Amniotic epithelial cell (primary cell): ENCODE results near the gene HERC4.

Experiments
- DNase-seq: peaks from one replicate; pipeline ENCODE4 v3.0.0-alpha.2; 2010; ENCODE audit warnings: low read depth

The HERC4 gene, protein sequence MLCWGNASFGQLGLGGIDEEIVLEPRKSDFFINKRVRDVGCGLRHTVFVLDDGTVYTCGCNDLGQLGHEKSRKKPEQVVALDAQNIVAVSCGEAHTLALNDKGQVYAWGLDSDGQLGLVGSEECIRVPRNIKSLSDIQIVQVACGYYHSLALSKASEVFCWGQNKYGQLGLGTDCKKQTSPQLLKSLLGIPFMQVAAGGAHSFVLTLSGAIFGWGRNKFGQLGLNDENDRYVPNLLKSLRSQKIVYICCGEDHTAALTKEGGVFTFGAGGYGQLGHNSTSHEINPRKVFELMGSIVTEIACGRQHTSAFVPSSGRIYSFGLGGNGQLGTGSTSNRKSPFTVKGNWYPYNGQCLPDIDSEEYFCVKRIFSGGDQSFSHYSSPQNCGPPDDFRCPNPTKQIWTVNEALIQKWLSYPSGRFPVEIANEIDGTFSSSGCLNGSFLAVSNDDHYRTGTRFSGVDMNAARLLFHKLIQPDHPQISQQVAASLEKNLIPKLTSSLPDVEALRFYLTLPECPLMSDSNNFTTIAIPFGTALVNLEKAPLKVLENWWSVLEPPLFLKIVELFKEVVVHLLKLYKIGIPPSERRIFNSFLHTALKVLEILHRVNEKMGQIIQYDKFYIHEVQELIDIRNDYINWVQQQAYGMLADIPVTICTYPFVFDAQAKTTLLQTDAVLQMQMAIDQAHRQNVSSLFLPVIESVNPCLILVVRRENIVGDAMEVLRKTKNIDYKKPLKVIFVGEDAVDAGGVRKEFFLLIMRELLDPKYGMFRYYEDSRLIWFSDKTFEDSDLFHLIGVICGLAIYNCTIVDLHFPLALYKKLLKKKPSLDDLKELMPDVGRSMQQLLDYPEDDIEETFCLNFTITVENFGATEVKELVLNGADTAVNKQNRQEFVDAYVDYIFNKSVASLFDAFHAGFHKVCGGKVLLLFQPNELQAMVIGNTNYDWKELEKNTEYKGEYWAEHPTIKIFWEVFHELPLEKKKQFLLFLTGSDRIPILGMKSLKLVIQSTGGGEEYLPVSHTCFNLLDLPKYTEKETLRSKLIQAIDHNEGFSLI

GRCh38 chr10:68074775-68075549 is at the start of gene HERC4:
TSS of gene HERC4 (minus strand) at chr10:68075283. CDS start at chr10:68073108, 2,175 bp downstream.
- peak; percentile 93 for DNase-seq

DNA sequence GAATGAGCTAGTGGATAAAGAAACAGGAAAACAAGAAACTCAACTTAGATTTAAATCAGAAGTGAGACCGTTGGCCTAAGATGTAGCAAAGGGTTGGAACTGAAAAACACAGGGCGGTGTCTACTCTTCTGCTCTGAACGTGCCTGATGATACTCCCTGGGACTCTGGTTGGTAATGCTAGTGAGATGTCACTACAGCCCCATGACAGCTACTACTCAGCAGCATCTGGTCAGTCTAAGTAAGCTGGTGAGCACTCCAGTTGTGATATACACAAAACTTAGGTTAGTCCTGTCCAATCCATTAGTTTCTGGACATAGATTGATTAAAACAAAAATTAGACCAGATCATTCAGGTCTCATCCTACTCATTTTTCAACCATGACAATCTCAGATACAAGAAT is 49.6 kb upstream of the HERC4 start:
- DNase-seq, result no peak

DNA sequence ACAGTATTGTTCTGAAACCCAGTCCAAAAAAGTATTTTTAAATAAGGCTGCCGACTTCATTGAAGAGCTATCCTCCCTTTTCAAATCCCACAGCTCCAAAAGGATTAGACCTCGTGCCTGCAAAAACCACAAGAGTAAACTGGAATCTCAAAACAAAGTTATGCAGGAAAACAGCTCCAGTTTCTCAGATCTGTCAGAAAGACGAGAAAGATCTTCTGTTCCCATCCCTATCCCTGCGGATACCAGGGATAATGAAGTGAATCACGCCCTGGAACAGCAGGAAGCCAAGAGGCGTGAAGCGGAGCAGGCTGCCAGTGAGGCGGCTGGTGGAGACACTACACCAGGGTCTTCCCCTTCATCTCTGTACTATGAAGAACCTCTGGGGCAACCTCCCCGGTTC is 46.8 kb upstream of the HERC4 start:
- peak; percentile 50 for DNase-seq

- DNase-seq, result no peak
Measured at GRCh38 chr10:68121020-68121743, 46.1 kb upstream of the HERC4 start.

DNA sequence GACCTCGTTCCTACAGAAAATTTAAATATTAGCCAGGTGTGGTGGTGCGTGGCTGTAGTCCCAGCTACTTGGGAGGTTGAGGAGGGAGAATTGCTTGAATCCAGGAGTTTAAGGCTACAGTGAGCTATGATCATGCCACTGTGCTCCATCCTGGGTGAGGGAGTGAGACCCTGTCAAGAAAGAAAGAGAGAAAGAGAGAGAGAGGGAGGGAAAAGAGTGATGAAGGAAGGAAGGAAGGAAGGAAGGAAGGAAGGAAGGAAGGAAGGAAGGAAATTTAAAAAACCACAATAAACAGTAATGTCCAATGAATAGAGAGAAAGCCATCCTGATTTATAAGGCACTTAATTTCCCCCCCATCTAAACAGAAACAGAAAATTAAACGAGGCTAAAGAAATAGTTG is 43.6 kb upstream of the HERC4 start:
- no peak for DNase-seq

- no peak for DNase-seq
Measured at GRCh38 chr10:68112837-68113236, 37.8 kb upstream of the HERC4 start.

DNA sequence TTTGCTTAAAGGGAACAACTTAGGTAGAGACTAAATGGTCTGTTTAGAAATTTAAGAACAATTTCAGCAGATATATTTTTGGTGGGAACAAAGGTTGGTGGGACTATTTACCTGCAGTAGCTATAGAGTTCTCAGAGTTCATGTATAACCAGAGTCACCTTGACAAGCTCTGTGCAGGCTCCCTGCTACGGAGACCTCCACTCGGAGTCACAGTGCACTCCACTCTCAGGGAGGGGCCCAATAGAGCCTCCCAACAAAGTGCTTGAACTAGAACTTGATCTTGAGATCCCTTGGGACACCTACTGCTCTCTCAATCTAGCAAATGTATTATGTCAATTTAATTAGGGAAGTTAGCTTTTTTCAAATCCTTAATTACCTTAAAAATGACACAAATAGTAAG is 36.5 kb upstream of the HERC4 start:
- DNase-seq, result no peak

GRCh38 chr10:68110027-68110426 is 34.9 kb upstream of the HERC4 start:
- DNase-seq, result peak; percentile 27

- no peak for DNase-seq
Measured at GRCh38 chr10:68109331-68109730, 34.2 kb upstream of the HERC4 start, which contains the start of gene MYPN. TSS of gene MYPN (plus strand) at chr10:68109488. CDS start at chr10:68121439, 11,951 bp downstream.

- no peak for DNase-seq
Measured at GRCh38 chr10:68108653-68109052, 33.6 kb upstream of the HERC4 start.

DNA sequence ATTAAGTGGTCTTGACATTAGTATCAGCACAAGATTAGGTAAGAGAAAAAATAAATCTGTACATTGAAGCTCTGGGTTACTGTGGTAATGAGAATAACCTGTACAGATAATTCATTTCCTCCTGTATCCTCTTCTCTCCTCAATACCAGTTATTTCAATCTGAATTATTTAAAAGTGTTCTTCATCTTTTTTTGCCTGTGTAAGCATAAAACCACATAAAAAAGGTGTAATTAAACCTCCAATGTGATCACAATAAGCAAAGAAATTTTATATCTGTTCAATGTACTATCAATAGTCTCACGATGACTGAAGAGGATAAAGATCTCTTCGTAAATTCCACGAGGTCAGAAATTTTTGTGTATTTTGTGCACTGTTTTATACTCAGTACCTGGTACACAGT is 33.0 kb upstream of the HERC4 start:
- no peak for DNase-seq

DNA sequence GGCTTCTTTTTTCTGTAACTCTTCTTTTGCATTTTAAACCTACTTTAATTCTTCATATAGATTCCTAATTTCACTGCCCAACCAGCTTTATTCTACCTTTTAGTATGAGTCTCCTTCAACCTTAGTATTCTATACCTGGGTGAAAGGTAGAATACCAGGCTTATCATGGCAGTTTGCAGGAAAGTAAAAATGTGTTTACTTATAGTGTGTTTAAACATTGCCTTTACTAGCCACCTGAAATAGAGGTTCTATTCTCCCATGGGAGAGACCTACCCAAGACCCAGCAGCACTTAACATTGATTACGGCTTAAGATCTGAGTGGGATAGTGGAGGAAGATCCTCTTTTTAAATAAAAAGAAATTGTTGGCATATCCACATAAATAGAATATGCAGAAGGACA is 32.6 kb upstream of the HERC4 start:
- DNase-seq, result no peak

- peak; percentile 92 for DNase-seq
Measured at GRCh38 chr10:68106656-68107055, 31.6 kb upstream of the HERC4 start.

DNA sequence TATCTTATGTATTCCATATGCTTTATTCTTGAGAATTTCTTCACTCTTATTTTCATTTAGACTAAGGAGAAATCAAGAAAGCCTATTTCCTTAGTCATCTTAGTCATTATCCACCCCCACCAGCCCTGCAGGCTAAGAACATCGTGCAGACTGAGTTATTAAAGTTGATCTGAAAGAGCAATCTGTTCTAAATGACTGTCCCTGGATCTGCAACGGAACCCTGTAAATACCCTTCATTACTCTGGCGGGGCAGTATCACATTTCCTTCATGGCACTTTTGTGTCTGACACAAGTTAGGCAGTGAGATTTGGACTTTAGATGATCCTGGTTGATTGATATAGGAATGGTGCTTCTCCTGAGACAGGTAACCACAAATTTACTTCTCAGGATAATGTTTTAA is 30.7 kb upstream of the HERC4 start:
- peak; percentile 59 for DNase-seq

GRCh38 chr10:68103901-68104300 is 28.8 kb upstream of the HERC4 start:
- no peak for DNase-seq

- DNase-seq, result no peak
Measured at GRCh38 chr10:68103261-68103878, 28.3 kb upstream of the HERC4 start.

- DNase-seq, result no peak
Measured at GRCh38 chr10:68101066-68101465, 26.0 kb upstream of the HERC4 start.

- peak; percentile 75 for DNase-seq
Measured at GRCh38 chr10:68099736-68100135, 24.7 kb upstream of the HERC4 start.

DNA sequence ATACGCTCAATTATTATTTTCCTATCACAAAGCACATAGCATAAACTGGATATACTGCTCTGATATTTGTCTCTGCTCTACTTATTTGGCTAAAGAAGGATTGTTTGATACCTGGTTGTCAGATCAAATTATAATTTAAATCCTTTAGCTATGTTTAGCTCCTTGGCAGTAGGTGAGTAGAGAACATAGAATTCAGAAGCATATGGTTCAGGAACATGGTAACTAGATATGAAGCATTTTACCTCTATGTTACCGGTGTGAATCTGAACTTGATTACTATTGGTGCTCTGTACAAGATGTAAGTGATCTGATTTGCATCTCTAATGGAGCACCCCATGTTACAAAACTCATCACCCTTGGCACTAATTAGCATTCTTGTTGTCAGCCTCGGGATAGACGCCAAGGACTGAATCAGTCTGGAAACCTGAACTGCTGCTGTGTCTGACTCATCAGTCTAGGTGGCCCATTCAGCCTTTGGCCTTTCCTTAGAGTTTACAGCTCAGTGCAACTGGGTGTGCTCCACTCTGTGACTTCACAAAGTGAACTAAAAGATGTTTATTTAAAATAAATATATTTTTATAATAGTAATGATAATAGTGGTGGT is 21.9 kb upstream of the HERC4 start:
- DNase-seq, result peak; percentile 87

DNA sequence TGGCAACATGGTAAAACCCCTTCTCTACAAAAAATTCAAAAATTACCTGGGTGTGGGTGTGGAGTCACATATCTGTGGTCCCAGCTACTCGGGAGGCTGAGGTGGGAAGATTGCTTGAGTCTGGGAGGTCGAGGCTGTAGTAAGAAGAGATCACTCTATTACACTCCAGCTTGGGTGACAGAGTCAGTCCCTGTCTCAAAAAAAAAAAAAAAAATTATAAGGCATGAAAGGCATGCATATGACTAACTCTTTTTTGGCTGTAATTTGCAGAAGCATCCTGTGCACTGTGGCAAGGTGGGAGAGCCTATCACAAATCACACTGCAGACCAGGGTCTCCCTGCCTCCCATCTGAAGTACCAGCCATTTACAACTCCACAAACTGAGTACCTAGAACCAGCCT is 20.1 kb upstream of the HERC4 start:
- DNase-seq, result no peak
